Lower lobe of right lung (tissue), 2 donors: Measurements from ENCODE around the gene INSL3. TPM values are rescaled to one million over a fixed set of nuclear protein-coding genes. Genes with fewer than 3 reads are reported as not detected.

Experiments
- ATAC-seq, 2 donors: fragments of 200-7000 bp; cut with Tn5 transposase; one replicate each; pipeline ENCODE4 v1.9.1; 2020 to 2022; ENCODE audit warnings: mild to moderate bottlenecking in 2 of 2, moderate library complexity in 2 of 2
- DNase-seq: peaks from one replicate; pipeline ENCODE4 v3.0.0-alpha.2; 2020
- H3K27ac ChIP-seq: fragments of 200-600 bp; one replicate; pipeline ENCODE4 v1.8.0; 2022
- H3K27me3 ChIP-seq: fragments of 200-600 bp; one replicate; pipeline ENCODE4 v1.8.0; 2022; ENCODE audit warnings: low read depth
- H3K36me3 ChIP-seq: fragments of 200-600 bp; one replicate; pipeline ENCODE4 v1.8.0; 2022; ENCODE audit warnings: mild to moderate bottlenecking
- H3K4me1 ChIP-seq: fragments of 200-600 bp; one replicate; pipeline ENCODE4 v1.8.0; 2022
- H3K4me3 ChIP-seq: fragments of 200-600 bp; one replicate; pipeline ENCODE4 v1.8.0; 2022; ENCODE audit warnings: mild to moderate bottlenecking
- H3K9me3 ChIP-seq: fragments of 200-600 bp; one replicate; pipeline ENCODE4 v1.8.0; 2022
- CTCF ChIP-seq: fragments of 200-600 bp; IDR thresholded peaks from one replicate; pipeline ENCODE4 v1.8.0; 2022; ENCODE audit warnings: antibody characterized with exemption, mild to moderate bottlenecking
- intact Hi-C: fragments of 100-400 bp; cut with DNase I; formaldehyde crosslinking; loops from one replicate; pipeline ENCODE4 v1.11.0; 2022
- total RNA-seq: library from RNA; stranded (reverse); fragmentation: NEBNext Ultra II Directional; extraction: Animal tissue kit (Norgen Biotek cat#: 25700); gene quantifications from one replicate; pipeline ENCODE4 v1.2.1, GENCODE V29; 2021
- donor health status: DM: no; HTN: yes; CAD: no; lungs with severe emphysema.

INSL3 gene
- total RNA-seq, 1 donor from 2014 or later, result not detected

GRCh38 chr19:17830567-17831418 is 9.5 kb upstream of the INSL3 start:
- Histone ChIP-seq H3K27ac (no peak overlapping the region), H3K9me3 (no peaks in the 10 kb centered on the region), H3K36me3 (peaks cover 23% of the 10 kb centered on the region), H3K27me3 (peaks cover 11% of the 10 kb centered on the region), H3K4me1 (peaks cover 6% of the 10 kb centered on the region), H3K4me3 (peak overlapping the region; percentile 19)
- intact Hi-C loops, result no loop called here
- DNase-seq, result peak; percentile 56
- TF ChIP-seq CTCF, result no peak
- ATAC-seq, result peak; percentile 59 to 87

DNA sequence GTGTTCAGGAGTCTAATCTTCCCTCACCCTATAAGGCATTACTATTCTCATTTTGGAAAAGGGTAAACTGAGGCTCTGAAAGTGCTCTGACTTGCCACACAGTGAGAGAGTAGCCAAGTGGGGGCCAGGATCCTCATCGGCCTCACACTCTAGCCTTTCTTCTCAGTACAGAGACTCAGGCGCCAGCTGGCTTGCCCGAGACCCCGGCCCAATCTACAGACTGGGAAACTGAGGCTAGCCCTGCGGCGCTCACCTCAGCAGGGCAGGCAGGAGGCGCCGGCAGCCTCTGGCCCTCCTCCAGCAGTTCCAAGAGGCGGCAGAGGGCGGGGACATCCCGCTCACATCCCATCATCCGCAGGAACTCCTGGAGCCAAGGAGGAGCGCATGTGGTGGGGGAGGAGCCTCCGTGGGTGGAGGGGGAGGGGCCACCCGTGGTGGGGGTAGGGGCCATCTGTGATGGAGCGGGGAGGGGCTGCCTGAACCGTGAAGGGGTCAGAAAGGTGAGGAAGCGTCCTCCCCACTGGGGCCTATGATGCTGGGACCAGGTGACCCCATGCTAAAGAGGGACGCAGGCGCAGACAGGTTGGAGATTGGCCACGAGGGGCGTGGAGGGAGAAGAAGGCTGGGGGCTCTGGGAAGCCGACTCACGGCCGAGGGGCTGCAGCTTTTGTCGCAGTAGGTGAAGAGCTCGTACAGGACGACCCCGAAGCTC is 8.7 kb upstream of the INSL3 start:
- DNase-seq (no peak), ATAC-seq (peak; percentile 9 to 16)
- TF ChIP-seq CTCF, result no peak
- Histone ChIP-seq H3K27me3 (peaks cover 14% of the 10 kb centered on the region), H3K4me1 (peaks cover 6% of the 10 kb centered on the region), H3K27ac (no peak overlapping the region), H3K9me3 (no peaks in the 10 kb centered on the region), H3K36me3 (peaks cover 21% of the 10 kb centered on the region), H3K4me3 (peak overlapping the region; percentile 19)
- intact Hi-C loops, result no loop called here

DNA sequence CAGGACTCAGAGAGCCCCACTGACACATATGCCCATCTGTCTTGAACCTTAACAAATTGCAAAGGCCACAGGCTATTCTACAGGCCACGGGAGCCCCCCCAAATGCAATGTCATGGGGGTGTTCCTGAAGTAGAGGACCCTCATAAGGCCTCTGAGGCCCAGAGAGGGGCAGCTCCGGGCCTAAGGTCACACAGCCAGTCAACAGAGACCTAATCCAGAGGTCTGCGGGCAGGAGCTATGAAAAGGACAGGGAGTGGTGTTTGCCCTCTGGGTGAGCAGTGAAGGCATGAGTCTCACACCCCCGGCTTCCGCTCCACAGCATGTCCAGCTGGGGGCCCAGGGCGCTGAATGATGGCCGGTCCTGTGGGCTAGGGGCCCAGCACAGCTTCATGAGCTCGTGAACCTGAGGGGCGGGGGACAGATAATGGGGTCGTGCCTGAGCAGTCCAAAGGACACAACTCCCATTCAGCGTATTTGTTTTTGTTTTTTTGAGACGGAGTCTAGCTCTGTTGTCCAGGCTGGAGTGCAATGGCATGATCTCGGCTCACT is 5.3 kb upstream of the INSL3 start:
- H3K27ac ChIP-seq, result no peak overlapping the region
- H3K4me3 ChIP-seq, result no peak overlapping the region
- peaks cover 6% of the 10 kb centered on the region for H3K4me1 ChIP-seq
- ATAC-seq, result no peak
- intact Hi-C loops, result no loop called here
- no peaks in the 10 kb centered on the region for H3K9me3 ChIP-seq
- H3K27me3 ChIP-seq, result peaks cover 22% of the 10 kb centered on the region
- TF ChIP-seq CTCF, result no peak
- DNase-seq, result no peak
- peaks cover 5% of the 10 kb centered on the region for H3K36me3 ChIP-seq

DNA sequence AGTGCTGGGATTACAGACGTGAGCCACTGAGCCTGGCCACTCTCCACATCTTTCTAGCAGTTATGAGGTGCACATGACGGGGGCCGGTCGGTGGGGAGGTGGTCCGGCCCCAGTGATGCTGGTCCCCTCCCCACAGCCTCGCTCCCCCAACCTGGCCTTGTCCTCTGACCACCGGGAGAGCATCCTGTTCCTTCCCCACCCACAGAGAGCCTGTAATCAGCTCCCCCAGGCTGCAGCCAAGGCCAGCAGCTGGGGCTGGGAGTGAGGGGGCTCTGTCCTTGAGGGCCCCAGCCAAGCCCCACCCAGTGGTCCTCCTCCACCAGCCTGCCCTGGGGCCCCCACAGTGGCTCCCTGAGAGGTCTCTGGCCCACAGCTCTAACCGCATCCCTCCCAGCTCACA is 3.0 kb upstream of the INSL3 start:
- DNase-seq, result no peak
- Histone ChIP-seq H3K36me3 (no peaks in the 10 kb centered on the region), H3K27me3 (peaks cover 12% of the 10 kb centered on the region), H3K27ac (no peak overlapping the region), H3K4me3 (no peak overlapping the region), H3K4me1 (no peaks in the 10 kb centered on the region), H3K9me3 (no peaks in the 10 kb centered on the region)
- intact Hi-C loops, result no loop called here
- TF ChIP-seq CTCF, result no peak
- ATAC-seq, result no peak

DNA sequence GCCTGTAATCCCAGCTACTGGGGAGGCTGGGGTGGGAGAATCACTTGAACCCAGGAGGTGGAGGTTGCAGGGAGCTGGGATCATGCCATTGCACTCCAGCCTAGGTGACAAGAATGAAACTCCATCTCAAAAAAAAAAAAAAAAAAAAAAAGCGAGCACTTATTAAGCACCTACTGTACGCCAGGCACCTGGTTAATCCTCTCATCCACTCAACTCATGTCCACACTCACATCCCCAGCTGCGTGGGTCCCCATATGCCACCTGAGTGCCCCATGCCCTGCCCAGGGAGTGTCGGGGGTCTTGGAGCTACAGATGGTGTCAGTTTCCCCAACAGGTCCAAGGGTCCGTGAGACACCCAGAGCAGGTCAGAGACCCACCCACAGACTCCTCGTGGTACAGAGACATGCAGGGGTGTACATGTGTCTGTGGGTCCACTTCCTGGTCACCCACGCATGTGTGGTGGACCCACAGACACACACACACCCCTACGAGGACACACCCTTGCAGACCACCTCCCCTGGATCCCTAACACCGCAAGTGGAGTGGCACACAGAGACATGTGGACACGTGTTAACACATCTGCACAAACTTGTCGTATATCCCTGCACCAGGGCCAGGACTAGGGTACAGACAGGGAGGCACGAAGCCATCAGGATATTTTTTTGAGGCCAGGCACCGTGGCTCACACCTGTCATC is 3.5 kb downstream of the INSL3 start:
- DNase-seq (no peak), ATAC-seq (no peak)
- peaks cover 4% of the 10 kb centered on the region for H3K27me3 ChIP-seq
- H3K4me3 ChIP-seq, result no peak overlapping the region
- no peak for TF ChIP-seq CTCF
- intact Hi-C loops, result no loop called here
- no peaks in the 10 kb centered on the region for H3K4me1 ChIP-seq
- H3K36me3 ChIP-seq, result no peaks in the 10 kb centered on the region
- no peaks in the 10 kb centered on the region for H3K9me3 ChIP-seq
- no peak overlapping the region for H3K27ac ChIP-seq
